Inflammatory macrophage treated with lipopolysaccharide for 1 hour (primary cell): Measurements from ENCODE around the gene MYH8.

Source experiments
- DNase-seq, 2 donors: peaks; one replicate each; pipeline ENCODE4 v3.0.0-alpha.2; 2020 to 2022

Gene MYH8

GRCh38 chr17:10380631-10381408 lies 40.9 kb downstream of the MYH8 start:
- no peak for DNase-seq

- no peak for DNase-seq
Observed at GRCh38 chr17:10372906-10373305, 48.8 kb downstream of the MYH8 start, which contains the start of gene MYH13. TSS of gene MYH13 (minus strand) at chr17:10373006. CDS start at chr17:10364530, 8,476 bp downstream.

DNA sequence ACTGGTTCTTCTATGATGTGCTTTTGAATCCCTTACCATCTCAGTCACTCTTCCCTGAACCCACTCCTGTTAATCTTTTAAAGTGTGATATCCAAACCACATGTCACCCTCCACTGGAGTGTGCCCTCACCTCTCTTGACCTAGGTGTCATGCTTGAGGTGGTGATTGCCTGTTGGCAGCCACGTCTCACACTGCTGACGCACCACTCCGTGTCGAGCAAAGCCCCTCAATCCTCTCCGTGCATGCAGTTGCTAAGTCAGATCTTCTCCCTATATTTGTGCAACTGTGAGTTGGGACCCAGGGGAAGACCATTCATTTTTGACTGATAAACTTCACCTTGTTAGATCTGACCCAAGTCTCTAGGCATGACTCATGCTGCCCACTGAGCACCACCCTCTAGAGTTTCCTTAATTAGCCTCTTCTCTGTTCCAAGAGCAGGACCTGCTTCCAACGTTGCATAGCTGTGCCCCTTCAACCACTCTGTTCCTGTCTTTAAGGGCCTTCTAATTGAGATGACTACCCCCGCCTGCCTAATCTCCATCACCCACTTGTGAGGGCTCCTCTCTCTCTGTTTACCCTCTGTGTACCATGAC lies 51.6 kb downstream of the MYH8 start:
- DNase-seq = no peak

DNA sequence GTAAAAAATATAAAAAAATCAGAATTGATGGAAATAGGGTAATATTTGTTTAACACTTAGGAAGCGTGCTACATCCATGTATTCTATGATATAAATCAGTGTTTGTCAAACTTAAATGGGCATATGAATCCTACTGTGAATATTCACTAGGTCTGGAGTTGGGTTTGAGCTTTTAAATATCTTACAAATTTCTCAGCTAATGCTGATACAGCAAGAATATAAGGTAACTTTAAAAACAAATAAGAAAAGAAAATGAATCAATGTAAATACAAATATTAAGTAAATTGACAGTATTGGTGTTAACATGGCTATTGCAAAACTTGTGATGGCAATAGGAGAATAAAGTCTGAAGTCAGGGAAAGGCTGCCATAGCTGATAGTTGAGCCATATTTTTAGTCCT lies 52.5 kb downstream of the MYH8 start:
- DNase-seq = no peak

GRCh38 chr17:10368561-10368960 lies 53.2 kb downstream of the MYH8 start:
- no peak for DNase-seq

GRCh38 chr17:10360578-10360977 lies 61.2 kb downstream of the MYH8 start:
- no peak for DNase-seq

DNA sequence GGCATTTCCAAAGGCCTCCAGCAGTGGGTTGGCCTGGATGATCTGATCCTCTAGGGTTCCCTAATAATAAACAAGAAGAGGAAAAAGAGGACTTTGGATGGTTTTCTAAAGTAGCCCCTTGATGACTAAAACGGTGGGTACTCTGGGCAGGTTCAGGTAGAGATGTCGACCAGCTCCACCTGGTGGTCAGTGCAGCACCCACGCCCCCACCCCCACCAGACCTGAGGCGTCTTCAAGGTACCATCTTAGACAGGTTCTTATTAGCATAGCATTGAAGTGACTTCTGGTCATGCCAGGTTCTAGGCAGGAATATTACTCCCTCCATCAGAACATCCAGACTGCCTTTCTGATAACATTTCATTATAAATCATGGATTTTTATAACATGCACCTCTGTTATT lies 64.0 kb downstream of the MYH8 start:
- DNase-seq = no peak

DNA sequence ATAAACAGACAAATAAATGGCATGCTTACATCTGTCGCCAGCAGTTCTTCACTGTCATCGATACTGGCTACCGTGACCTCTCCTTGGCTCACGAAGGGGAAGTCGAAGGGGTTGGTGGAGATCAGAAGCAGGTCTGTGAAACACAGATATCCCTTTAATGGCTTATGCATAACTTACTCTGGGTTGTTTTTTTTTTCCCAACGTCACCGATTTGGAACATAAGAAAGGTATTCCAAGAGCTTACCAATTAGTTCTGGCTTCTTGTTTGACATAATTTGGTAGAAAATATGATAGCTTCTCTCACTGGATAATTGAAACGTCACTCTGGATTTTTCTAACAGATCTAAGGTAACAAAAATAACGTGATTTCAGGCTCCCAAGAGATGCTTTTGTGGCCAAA lies 67.1 kb downstream of the MYH8 start:
- DNase-seq = no peak

DNA sequence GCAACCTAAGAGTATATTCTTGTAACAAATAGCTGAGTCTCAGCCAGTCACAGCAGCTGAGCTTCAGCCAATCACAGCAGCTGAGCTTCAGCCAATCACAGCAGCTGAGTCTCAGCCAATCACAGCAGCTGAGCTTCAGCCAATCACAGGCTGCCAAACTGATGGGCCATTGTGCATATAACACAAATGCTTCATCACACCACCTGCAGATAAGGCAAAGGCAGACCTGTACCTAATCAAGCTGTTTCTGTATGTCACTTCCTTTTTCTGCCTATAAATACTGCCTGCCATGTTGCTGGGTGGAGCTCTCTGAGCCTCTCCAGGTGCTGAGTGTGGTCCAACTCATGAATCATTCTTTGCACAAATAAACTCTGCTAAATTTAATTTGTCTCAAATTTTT lies 68.9 kb downstream of the MYH8 start:
- no peak for DNase-seq

GRCh38 chr17:10349403-10349802 lies 72.3 kb downstream of the MYH8 start:
- peak in 1 of 2 donors; percentile 58 for DNase-seq

DNA sequence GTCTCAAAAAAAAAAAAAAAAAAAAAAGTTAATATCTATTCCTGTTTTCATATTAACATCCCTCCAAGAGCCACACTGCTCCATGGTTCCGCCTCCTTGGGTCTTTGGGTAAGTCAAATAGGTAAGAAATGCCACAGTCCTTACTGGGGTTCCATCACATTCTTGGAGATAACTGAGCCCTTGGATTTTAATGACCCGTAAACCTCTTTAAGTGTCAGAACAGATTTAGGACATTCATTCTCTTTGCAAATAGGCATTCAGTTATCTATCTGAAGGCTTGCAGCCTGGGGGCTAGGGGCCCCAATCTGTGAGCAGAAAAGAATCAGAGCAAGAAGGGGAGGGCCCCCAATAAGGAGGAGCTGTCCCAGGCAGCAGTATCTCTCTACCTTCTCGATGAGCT lies 76.9 kb downstream of the MYH8 start:
- no peak for DNase-seq
